HepG2 (cell line): ENCODE measurements around the gene AHCY. TPM values are rescaled to one million over a fixed set of nuclear protein-coding genes. Genes with fewer than 3 reads are reported as not detected.

Source experiments
- ATRX ChIP-seq: sonication (generic); formaldehyde crosslinking; IDR thresholded peaks from 2 replicates; pipeline ENCODE4 v1.4.0; 2020; ENCODE audit warnings: missing genetic modification reagents, borderline replicate concordance
- CC2D1A ChIP-seq: sonication (generic); formaldehyde crosslinking; IDR thresholded peaks from 2 replicates; pipeline ENCODE4 v1.8.1; 2023; ENCODE audit warnings: mild to moderate bottlenecking, missing genetic modification reagents
- MBD4 ChIP-seq: IDR thresholded peaks from 2 replicates; pipeline ENCODE4 v1.6.1; 2012; ENCODE audit warnings: low read length, inconsistent platforms, borderline replicate concordance
- MLLT10 ChIP-seq: sonication (generic); formaldehyde crosslinking; IDR thresholded peaks from 2 replicates; pipeline ENCODE4 v1.4.0; 2020; ENCODE audit warnings: missing genetic modification reagents
- NR1H2 ChIP-seq: sonication (generic); formaldehyde crosslinking; IDR thresholded peaks from 2 replicates; pipeline ENCODE4 v1.8.1; 2022; ENCODE audit warnings: low read depth, missing genetic modification reagents, borderline replicate concordance
- SNRNP70 ChIP-seq: fragments of 200-400 bp; formaldehyde crosslinking; IDR thresholded peaks from 2 replicates; pipeline ENCODE4 v1.6.1; 2017; ENCODE audit warnings: mild to moderate bottlenecking, low read depth, low read length, moderate library complexity
- ZFP1 ChIP-seq: IDR thresholded peaks from 2 replicates; pipeline ENCODE4 v1.6.1; 2016
- ZKSCAN1 ChIP-seq: fragments of 150-350 bp; IDR thresholded peaks from 2 replicates; pipeline ENCODE4 v1.6.1; 2014; ENCODE audit warnings: low read length
- polyA plus RNA-seq, 8 experiments: library from polyadenylated mRNA; depleted of rRNA in 3 of 8; stranded (reverse) in 7 of 8; unstranded in 1 of 8; fragments of >200 nt; fragmentation: Illumina TruSeq in 4 of 8; extraction: Trizol in 4 of 8; gene quantifications; 2 replicates each; pipeline versions ENCODE4 v1.2.1 to v1.2.3, GENCODE V29; 2011 to 2016; ENCODE audit warnings: low read depth in 4 of 8, missing spikeins in 1 of 8, mixed read lengths in 1 of 8; ENCODE audit not compliant: insufficient read depth in 1 of 8
- total RNA-seq, 5 experiments: library from RNA; depleted of rRNA; stranded (reverse); fragments of >200 nt; fragmentation: Illumina TruSeq; extraction: Trizol; gene quantifications; 2 replicates each; pipeline ENCODE4 v1.2.3, GENCODE V29; 2016; ENCODE audit warnings: low read depth in 1 of 5
- TF ChIP-seq, protein P1 (sequence below): sonication (generic); formaldehyde crosslinking; IDR thresholded peaks from 2 replicates; pipeline ENCODE4 v1.4.0; 2020; ENCODE audit warnings: missing genetic modification reagents, borderline replicate concordance
- TF ChIP-seq, protein P2 (sequence below): sonication (generic); formaldehyde crosslinking; IDR thresholded peaks from 2 replicates; pipeline ENCODE4 v1.8.1; 2023; ENCODE audit warnings: missing genetic modification reagents, inconsistent platforms, borderline replicate concordance
- TF ChIP-seq, protein P3 (sequence below): IDR thresholded peaks from 2 replicates; pipeline ENCODE4 v1.6.1; 2016
- TF ChIP-seq, protein P4 (sequence below): sonication (generic); formaldehyde crosslinking; IDR thresholded peaks from 2 replicates; pipeline ENCODE4 v1.4.0; 2020; ENCODE audit warnings: missing genetic modification reagents
- TF ChIP-seq, protein P5 (sequence below): sonication (generic); formaldehyde crosslinking; IDR thresholded peaks from 2 replicates; pipeline ENCODE4 v1.8.1; 2023; ENCODE audit warnings: mild to moderate bottlenecking, inconsistent platforms, moderate library complexity, missing genetic modification reagents, borderline replicate concordance
- TF ChIP-seq, protein P6 (sequence below): sonication (generic); formaldehyde crosslinking; IDR thresholded peaks from 2 replicates; pipeline ENCODE4; 2020; ENCODE audit warnings: missing genetic modification reagents, mild to moderate bottlenecking, borderline replicate concordance

AHCY gene
- total and polyA plus RNA-seq, 2 of the 13 experiments (the other 11 are each of a cell fraction or from before 2014, with no cell fraction given) = 407 to 419 TPM

DNA sequence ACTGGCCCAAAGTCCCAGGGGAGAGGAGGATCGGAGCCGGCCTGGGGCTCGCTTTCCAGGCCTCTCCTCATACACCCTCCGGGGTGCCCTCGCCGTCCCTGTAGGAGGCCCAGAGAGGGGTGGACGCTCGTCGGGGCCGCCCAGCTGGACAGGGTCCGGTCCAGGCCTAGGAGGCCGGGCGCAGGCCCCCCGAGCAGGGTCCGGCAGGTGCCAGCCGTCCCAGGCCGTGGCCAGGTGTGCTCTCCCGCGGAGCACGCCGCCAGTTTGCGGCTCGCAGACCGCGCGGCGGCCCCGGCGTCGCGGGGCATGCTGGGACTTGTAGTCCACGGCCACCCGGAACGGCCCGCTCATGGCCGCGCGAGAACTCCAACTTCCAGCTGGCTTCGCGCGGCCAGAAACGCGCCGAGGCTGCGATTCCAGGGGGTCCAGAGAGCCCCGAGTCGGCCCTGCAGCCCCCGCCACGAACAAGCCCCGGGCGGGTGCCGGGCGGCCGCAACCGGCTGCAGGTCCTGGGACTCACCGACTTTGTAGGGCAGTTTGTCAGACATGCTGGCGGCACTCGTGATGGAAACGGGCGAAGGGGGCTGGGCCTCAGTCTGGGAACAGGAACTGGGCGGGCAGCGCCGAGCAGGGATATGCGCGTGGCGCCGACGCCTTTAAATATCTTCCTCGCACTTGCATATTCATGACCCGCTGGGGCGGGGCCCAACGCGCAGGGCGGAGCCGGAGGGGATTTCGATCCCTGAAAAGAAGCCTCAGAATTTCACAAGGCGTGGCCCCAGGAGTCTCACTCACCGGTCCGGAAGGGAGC is at the start of gene AHCY (continued):
- TF ChIP-seq, protein P1, sequence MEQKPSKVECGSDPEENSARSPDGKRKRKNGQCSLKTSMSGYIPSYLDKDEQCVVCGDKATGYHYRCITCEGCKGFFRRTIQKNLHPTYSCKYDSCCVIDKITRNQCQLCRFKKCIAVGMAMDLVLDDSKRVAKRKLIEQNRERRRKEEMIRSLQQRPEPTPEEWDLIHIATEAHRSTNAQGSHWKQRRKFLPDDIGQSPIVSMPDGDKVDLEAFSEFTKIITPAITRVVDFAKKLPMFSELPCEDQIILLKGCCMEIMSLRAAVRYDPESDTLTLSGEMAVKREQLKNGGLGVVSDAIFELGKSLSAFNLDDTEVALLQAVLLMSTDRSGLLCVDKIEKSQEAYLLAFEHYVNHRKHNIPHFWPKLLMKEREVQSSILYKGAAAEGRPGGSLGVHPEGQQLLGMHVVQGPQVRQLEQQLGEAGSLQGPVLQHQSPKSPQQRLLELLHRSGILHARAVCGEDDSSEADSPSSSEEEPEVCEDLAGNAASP (CRISPR knock-in tag) = 0 out of 2 replicates have a peak, but pooled peaks have one; percentile 9
- TF ChIP-seq ZKSCAN1 (no peak), CC2D1A (CRISPR knock-in tag) (peak; percentile 68; the same call in 1 of the 2 replicates), NR1H2 (no peak), MLLT10 (CRISPR knock-in tag) (no peak), ZFP1 (no peak; the same call in 1 of the 2 replicates), SNRNP70 (no peak), ATRX (CRISPR knock-in tag) (no peak), MBD4 (no peak)
- TF ChIP-seq, protein P2, sequence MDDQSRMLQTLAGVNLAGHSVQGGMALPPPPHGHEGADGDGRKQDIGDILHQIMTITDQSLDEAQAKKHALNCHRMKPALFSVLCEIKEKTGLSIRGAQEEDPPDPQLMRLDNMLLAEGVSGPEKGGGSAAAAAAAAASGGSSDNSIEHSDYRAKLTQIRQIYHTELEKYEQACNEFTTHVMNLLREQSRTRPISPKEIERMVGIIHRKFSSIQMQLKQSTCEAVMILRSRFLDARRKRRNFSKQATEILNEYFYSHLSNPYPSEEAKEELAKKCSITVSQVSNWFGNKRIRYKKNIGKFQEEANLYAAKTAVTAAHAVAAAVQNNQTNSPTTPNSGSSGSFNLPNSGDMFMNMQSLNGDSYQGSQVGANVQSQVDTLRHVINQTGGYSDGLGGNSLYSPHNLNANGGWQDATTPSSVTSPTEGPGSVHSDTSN = peak; percentile 90
- TF ChIP-seq, protein P3, sequence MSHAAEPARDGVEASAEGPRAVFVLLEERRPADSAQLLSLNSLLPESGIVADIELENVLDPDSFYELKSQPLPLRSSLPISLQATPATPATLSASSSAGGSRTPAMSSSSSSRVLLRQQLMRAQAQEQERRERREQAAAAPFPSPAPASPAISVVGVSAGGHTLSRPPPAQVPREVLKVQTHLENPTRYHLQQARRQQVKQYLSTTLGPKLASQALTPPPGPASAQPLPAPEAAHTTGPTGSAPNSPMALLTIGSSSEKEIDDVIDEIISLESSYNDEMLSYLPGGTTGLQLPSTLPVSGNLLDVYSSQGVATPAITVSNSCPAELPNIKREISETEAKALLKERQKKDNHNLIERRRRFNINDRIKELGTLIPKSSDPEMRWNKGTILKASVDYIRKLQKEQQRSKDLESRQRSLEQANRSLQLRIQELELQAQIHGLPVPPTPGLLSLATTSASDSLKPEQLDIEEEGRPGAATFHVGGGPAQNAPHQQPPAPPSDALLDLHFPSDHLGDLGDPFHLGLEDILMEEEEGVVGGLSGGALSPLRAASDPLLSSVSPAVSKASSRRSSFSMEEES (CRISPR knock-in tag) = peak; percentile 82
- TF ChIP-seq, protein P4, sequence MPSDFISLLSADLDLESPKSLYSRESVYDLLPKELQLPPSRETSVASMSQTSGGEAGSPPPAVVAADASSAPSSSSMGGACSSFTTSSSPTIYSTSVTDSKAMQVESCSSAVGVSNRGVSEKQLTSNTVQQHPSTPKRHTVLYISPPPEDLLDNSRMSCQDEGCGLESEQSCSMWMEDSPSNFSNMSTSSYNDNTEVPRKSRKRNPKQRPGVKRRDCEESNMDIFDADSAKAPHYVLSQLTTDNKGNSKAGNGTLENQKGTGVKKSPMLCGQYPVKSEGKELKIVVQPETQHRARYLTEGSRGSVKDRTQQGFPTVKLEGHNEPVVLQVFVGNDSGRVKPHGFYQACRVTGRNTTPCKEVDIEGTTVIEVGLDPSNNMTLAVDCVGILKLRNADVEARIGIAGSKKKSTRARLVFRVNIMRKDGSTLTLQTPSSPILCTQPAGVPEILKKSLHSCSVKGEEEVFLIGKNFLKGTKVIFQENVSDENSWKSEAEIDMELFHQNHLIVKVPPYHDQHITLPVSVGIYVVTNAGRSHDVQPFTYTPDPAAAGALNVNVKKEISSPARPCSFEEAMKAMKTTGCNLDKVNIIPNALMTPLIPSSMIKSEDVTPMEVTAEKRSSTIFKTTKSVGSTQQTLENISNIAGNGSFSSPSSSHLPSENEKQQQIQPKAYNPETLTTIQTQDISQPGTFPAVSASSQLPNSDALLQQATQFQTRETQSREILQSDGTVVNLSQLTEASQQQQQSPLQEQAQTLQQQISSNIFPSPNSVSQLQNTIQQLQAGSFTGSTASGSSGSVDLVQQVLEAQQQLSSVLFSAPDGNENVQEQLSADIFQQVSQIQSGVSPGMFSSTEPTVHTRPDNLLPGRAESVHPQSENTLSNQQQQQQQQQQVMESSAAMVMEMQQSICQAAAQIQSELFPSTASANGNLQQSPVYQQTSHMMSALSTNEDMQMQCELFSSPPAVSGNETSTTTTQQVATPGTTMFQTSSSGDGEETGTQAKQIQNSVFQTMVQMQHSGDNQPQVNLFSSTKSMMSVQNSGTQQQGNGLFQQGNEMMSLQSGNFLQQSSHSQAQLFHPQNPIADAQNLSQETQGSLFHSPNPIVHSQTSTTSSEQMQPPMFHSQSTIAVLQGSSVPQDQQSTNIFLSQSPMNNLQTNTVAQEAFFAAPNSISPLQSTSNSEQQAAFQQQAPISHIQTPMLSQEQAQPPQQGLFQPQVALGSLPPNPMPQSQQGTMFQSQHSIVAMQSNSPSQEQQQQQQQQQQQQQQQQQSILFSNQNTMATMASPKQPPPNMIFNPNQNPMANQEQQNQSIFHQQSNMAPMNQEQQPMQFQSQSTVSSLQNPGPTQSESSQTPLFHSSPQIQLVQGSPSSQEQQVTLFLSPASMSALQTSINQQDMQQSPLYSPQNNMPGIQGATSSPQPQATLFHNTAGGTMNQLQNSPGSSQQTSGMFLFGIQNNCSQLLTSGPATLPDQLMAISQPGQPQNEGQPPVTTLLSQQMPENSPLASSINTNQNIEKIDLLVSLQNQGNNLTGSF (CRISPR knock-in tag) = peak; percentile 46
- TF ChIP-seq, protein P5, sequence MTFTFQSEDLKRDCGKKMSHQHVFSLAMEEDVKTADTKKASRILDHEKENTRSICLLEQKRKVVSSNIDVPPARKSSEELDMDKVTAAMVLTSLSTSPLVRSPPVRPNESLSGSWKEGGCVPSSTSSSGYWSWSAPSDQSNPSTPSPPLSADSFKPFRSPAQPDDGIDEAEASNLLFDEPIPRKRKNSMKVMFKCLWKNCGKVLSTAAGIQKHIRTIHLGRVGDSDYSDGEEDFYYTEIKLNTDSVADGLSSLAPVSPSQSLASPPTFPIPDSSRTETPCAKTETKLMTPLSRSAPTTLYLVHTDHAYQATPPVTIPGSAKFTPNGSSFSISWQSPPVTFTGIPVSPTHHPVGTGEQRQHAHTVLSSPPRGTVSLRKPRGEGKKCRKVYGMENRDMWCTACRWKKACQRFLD (CRISPR knock-in tag) = peak; percentile 83; the same call in 1 of the 2 replicates
- TF ChIP-seq, protein P6, sequence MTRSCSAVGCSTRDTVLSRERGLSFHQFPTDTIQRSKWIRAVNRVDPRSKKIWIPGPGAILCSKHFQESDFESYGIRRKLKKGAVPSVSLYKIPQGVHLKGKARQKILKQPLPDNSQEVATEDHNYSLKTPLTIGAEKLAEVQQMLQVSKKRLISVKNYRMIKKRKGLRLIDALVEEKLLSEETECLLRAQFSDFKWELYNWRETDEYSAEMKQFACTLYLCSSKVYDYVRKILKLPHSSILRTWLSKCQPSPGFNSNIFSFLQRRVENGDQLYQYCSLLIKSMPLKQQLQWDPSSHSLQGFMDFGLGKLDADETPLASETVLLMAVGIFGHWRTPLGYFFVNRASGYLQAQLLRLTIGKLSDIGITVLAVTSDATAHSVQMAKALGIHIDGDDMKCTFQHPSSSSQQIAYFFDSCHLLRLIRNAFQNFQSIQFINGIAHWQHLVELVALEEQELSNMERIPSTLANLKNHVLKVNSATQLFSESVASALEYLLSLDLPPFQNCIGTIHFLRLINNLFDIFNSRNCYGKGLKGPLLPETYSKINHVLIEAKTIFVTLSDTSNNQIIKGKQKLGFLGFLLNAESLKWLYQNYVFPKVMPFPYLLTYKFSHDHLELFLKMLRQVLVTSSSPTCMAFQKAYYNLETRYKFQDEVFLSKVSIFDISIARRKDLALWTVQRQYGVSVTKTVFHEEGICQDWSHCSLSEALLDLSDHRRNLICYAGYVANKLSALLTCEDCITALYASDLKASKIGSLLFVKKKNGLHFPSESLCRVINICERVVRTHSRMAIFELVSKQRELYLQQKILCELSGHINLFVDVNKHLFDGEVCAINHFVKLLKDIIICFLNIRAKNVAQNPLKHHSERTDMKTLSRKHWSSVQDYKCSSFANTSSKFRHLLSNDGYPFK (CRISPR knock-in tag) = peak; percentile 88
